GM12892 (cell line): ENCODE results near the gene NLRP1.

Experiments used
- DNase-seq: peaks from one replicate; pipeline ENCODE4 v3.0.0; 2011; ENCODE audit not compliant: insufficient read length
- FAIRE-seq: peaks from 2 replicates; lab custom pipeline; 2011; peaks lifted over from hg19 to GRCh38; lab: Jason Lieb, UNC
- POLR2A ChIP-seq: IDR thresholded peaks from 2 replicates; pipeline ENCODE4 v1.6.1; 2011; ENCODE audit warnings: low read depth, low read length, control low read depth
- POLR2AphosphoS5 ChIP-seq: IDR thresholded peaks from 2 replicates; pipeline ENCODE4 v1.6.1; 2011; ENCODE audit warnings: low read depth, low read length, control low read depth
- TAF1 ChIP-seq: IDR thresholded peaks from 2 replicates; pipeline ENCODE4 v1.6.1; 2011; ENCODE audit warnings: low read depth, mild to moderate bottlenecking, control low read depth, low read length, borderline replicate concordance

NLRP1 gene

GRCh38 chr17:5610956-5611355 lies 26.6 kb upstream of the NLRP1 start:
- no peak for DNase-seq
- TF ChIP-seq POLR2A (no peak), POLR2AphosphoS5 (no peak), TAF1 (no peak)
- no peak for FAIRE-seq

GRCh38 chr17:5608399-5609112 lies 24.2 kb upstream of the NLRP1 start:
- no peak for FAIRE-seq
- TF ChIP-seq POLR2AphosphoS5 (no peak), TAF1 (no peak), POLR2A (no peak)

GRCh38 chr17:5607946-5608345 lies 23.6 kb upstream of the NLRP1 start:
- no peak for TF ChIP-seq POLR2A
- TF ChIP-seq TAF1: no peak
- no peak for TF ChIP-seq POLR2AphosphoS5
- FAIRE-seq (no peak), DNase-seq (no peak)

More at GRCh38 chr17:5608399-5609112, 24.2 kb upstream of the NLRP1 start:
- no peak for DNase-seq

- FAIRE-seq (no peak), DNase-seq (no peak)
- TF ChIP-seq POLR2AphosphoS5 (no peak), TAF1 (no peak), POLR2A (no peak)
These were observed 21.1 kb upstream of the NLRP1 start for GRCh38 chr17:5605452-5605851.

- no peak for TF ChIP-seq TAF1
- TF ChIP-seq POLR2A: no peak
- no peak for TF ChIP-seq POLR2AphosphoS5
- DNase-seq: no peak
- FAIRE-seq: no peak
These were observed 15.7 kb upstream of the NLRP1 start for GRCh38 chr17:5600041-5600440.

- FAIRE-seq (no peak), DNase-seq (no peak)
- TF ChIP-seq TAF1 (no peak), POLR2AphosphoS5 (no peak), POLR2A (no peak)
These were observed 14.1 kb upstream of the NLRP1 start for GRCh38 chr17:5598457-5598856.

- FAIRE-seq (no peak), DNase-seq (no peak)
- TF ChIP-seq TAF1 (no peak), POLR2A (no peak), POLR2AphosphoS5 (no peak)
These were observed 12.1 kb upstream of the NLRP1 start for GRCh38 chr17:5596421-5596820.

- TF ChIP-seq POLR2A (no peak), POLR2AphosphoS5 (no peak), TAF1 (no peak)
- DNase-seq: no peak
- no peak for FAIRE-seq
These were observed 11.5 kb upstream of the NLRP1 start for GRCh38 chr17:5595831-5596230.

- DNase-seq (no peak), FAIRE-seq (no peak)
- TF ChIP-seq POLR2A (no peak), TAF1 (no peak), POLR2AphosphoS5 (no peak)
These were observed 8.1 kb upstream of the NLRP1 start for GRCh38 chr17:5592382-5592781.

GRCh38 chr17:5591966-5592365 lies 7.7 kb upstream of the NLRP1 start:
- no peak for FAIRE-seq
- TF ChIP-seq POLR2AphosphoS5 (no peak), TAF1 (no peak), POLR2A (no peak)
- no peak for DNase-seq

GRCh38 chr17:5588584-5588983 lies 4.3 kb upstream of the NLRP1 start:
- FAIRE-seq: no peak
- no peak for DNase-seq
- TF ChIP-seq POLR2AphosphoS5 (no peak), TAF1 (no peak), POLR2A (no peak)

GRCh38 chr17:5587438-5588032 lies 3.2 kb upstream of the NLRP1 start:
- peak; percentile 38 for DNase-seq

More at GRCh38 chr17:5587438-5588032, 3.2 kb upstream of the NLRP1 start:
- TF ChIP-seq POLR2A: no peak
- no peak for TF ChIP-seq TAF1
- no peak for TF ChIP-seq POLR2AphosphoS5
- peak; percentile 87 for FAIRE-seq
